Activated B cell treated with CpG ODN at 0.5 μM for 24 hours (primary cell): ENCODE data around the gene PIEZO1. TPM values are rescaled to one million over a fixed set of nuclear protein-coding genes. Genes with fewer than 3 reads are reported as not detected.
A peak's percentile ranks its signal among the peaks of the same experiment; 100 is the strongest.

Experiments used
- ATAC-seq: fragments of 200-7000 bp; cut with Tn5 transposase; one replicate; pipeline ENCODE4 v1.10.0; 2021; ENCODE audit warnings: low read depth, mild to moderate bottlenecking, moderate library complexity
- CTCF ChIA-PET: fragments of 350-600 bp; sonication (Branson Sonifier 250); formaldehyde crosslinking; loops from one replicate; lab custom pipeline; 2021; ENCODE audit warnings: antibody characterized with exemption; lab: Charles Lee
- POLR2A ChIA-PET: fragments of 350-600 bp; sonication (Branson Sonifier 250); formaldehyde crosslinking; loops from one replicate; lab custom pipeline; 2021; ENCODE audit warnings: antibody characterized with exemption; lab: Charles Lee
- DNase-seq: peaks from one replicate; pipeline ENCODE4 v3.0.0; 2022
- H3K27ac Mint-ChIP-seq: one replicate; pipeline ENCODE4 v1.8.0; 2020; ENCODE audit warnings: mixed read lengths
- H3K27me3 Mint-ChIP-seq: one replicate; pipeline ENCODE4 v1.8.0; 2021; ENCODE audit warnings: mixed read lengths
- H3K36me3 Mint-ChIP-seq: one replicate; pipeline ENCODE4 v1.8.0; 2021; ENCODE audit warnings: low read depth, mixed read lengths
- H3K4me1 Mint-ChIP-seq: one replicate; pipeline ENCODE4 v1.8.0; 2021; ENCODE audit warnings: mixed read lengths
- H3K4me3 Mint-ChIP-seq: one replicate; pipeline ENCODE4 v1.8.0; 2020; ENCODE audit warnings: mild to moderate bottlenecking, mixed read lengths
- H3K9me3 Mint-ChIP-seq: one replicate; pipeline ENCODE4 v1.8.0; 2020; ENCODE audit warnings: mixed read lengths
- CTCF ChIP-seq: fragments of 200-600 bp; IDR thresholded peaks from one replicate; pipeline ENCODE4 v1.8.0; 2022; ENCODE audit warnings: antibody characterized with exemption, mild to moderate bottlenecking
- intact Hi-C: fragments of 100-400 bp; cut with micrococcal nuclease; formaldehyde crosslinking; loops from one replicate; pipeline ENCODE4 v1.15.1; 2024
- total RNA-seq: library from RNA; stranded (reverse); gene quantifications from 2 replicates; pipeline ENCODE4 v1.2.3, GENCODE V29; 2022

PIEZO1 gene
- total RNA-seq, 1 donor from 2014 or later, result 85.9 TPM

GRCh38 chr16:88767546-88768070 lies 17.4 kb downstream of the PIEZO1 start:
- peaks cover 5% of the 10 kb centered on the region for H3K36me3 Mint-ChIP-seq
- ChIA-PET CTCF (interaction anchor here (0.5 to 2.4 kb wide), 3 partner anchors 25 to 91 kb away, joined by 3 to 11 read pairs (median 4); no protein-coding TSS in a partner anchor), POLR2A (interaction anchor here (0.9 to 1.3 kb wide), 5 partner anchors 13 to 90 kb away, joined by 4 to 7 read pairs (median 6); partner anchors contain the start of genes PIEZO1 and TRAPPC2L)
- no peak for DNase-seq
- intact Hi-C loops, result loop anchor here (2.0 kb wide), 2 partner anchors 13 to 23 kb away; no protein-coding TSS in a partner anchor
- peaks cover 57% of the 10 kb centered on the region for H3K4me1 Mint-ChIP-seq
- peak overlapping the region; percentile 68 for H3K4me3 Mint-ChIP-seq
- no peak for ATAC-seq
- peak overlapping the region; percentile 73 for H3K27ac Mint-ChIP-seq
- H3K9me3 Mint-ChIP-seq, result no peaks in the 10 kb centered on the region
- no peaks in the 10 kb centered on the region for H3K27me3 Mint-ChIP-seq
- no peak for TF ChIP-seq CTCF

GRCh38 chr16:88766975-88767374 lies 18.0 kb downstream of the PIEZO1 start:
- DNase-seq, result no peak
- CTCF ChIA-PET, result interaction anchor here (0.5 to 2.4 kb wide), 3 partner anchors 24 to 92 kb away, joined by 3 to 11 read pairs (median 4); no protein-coding TSS in a partner anchor
- intact Hi-C loops, result loop anchor here (2.0 kb wide), 1 partner anchor 14 kb away; no protein-coding TSS in a partner anchor
- Mint-ChIP-seq H3K4me3 (peak overlapping the region; percentile 68), H3K36me3 (peaks cover 5% of the 10 kb centered on the region), H3K4me1 (peaks cover 56% of the 10 kb centered on the region), H3K9me3 (no peaks in the 10 kb centered on the region), H3K27ac (peak overlapping the region; percentile 73), H3K27me3 (no peaks in the 10 kb centered on the region)
- TF ChIP-seq CTCF, result no peak
- ATAC-seq, result no peak
- POLR2A ChIA-PET, result interaction anchor here (0.9 to 1.3 kb wide), 5 partner anchors 9 to 90 kb away, joined by 4 to 8 read pairs (median 6); partner anchors contain the start of genes PIEZO1 and TRAPPC2L

- intact Hi-C loops, result no loop called here
- no peak overlapping the region for H3K27ac Mint-ChIP-seq
- CTCF ChIA-PET, result no interaction called here
- H3K4me3 Mint-ChIP-seq, result no peak overlapping the region
- H3K9me3 Mint-ChIP-seq, result no peaks in the 10 kb centered on the region
- ATAC-seq (no peak), DNase-seq (no peak)
- no peaks in the 10 kb centered on the region for H3K27me3 Mint-ChIP-seq
- TF ChIP-seq CTCF, result no peak
- peaks cover 5% of the 10 kb centered on the region for H3K36me3 Mint-ChIP-seq
- H3K4me1 Mint-ChIP-seq, result peaks cover 42% of the 10 kb centered on the region
- POLR2A ChIA-PET, result interaction anchor here (0.6 to 1.4 kb wide), 2 partner anchors 10 to 19 kb away, joined by 4 to 9 read pairs; no protein-coding TSS in a partner anchor
Measured at GRCh38 chr16:88764913-88765349, 20.1 kb downstream of the PIEZO1 start.

GRCh38 chr16:88764080-88764479 lies 20.9 kb downstream of the PIEZO1 start:
- ChIA-PET CTCF (interaction anchor here (1.6 kb wide), 1 partner anchor 27 kb away, joined by 7 read pairs; no protein-coding TSS in a partner anchor), POLR2A (no interaction called here)
- no peak for TF ChIP-seq CTCF

GRCh38 chr16:88763502-88764053 lies 21.4 kb downstream of the PIEZO1 start:
- Mint-ChIP-seq H3K4me1 (peaks cover 39% of the 10 kb centered on the region), H3K4me3 (no peak overlapping the region), H3K27ac (no peak overlapping the region), H3K9me3 (no peaks in the 10 kb centered on the region), H3K27me3 (no peaks in the 10 kb centered on the region), H3K36me3 (peaks cover 8% of the 10 kb centered on the region)
- CTCF ChIA-PET, result interaction anchor here (1.1 to 1.6 kb wide), 2 partner anchors 15 to 26 kb away, joined by 3 to 7 read pairs; no protein-coding TSS in a partner anchor
- intact Hi-C loops, result no loop called here
- no peak for TF ChIP-seq CTCF
- POLR2A ChIA-PET, result no interaction called here
- DNase-seq (no peak), ATAC-seq (no peak)

More at GRCh38 chr16:88764080-88764479, 20.9 kb downstream of the PIEZO1 start:
- DNase-seq (no peak), ATAC-seq (no peak)
- Mint-ChIP-seq H3K27ac (no peak overlapping the region), H3K4me3 (no peak overlapping the region), H3K27me3 (no peaks in the 10 kb centered on the region), H3K36me3 (peaks cover 5% of the 10 kb centered on the region), H3K4me1 (peaks cover 38% of the 10 kb centered on the region), H3K9me3 (no peaks in the 10 kb centered on the region)
- intact Hi-C loops, result no loop called here
